Adipose tissue (tissue), 3 donors: ENCODE results near the gene RAPGEF2. TPM values are rescaled to one million over a fixed set of nuclear protein-coding genes. Genes with fewer than 3 reads are reported as not detected.
"Not testable (repeated sequence)": the region's sequence is repeated elsewhere in the genome, so short reads cannot be mapped to it uniquely, and the experiment has no call there.

Source experiments
- H3K27ac ChIP-seq: one replicate; pipeline ENCODE4 v1.5.1; 2013; ENCODE audit warnings: low read depth, low read length
- WGBS, 3 donors: extraction: QIAGEN DNeasy Blood & Tissue Kit; methylation state at CpG; one replicate each; pipeline ENCODE4 v1.1.7; 2013; 5-methylcytosine and 5-hydroxymethylcytosine counted together
- polyA plus RNA-seq, 3 donors: library from polyadenylated mRNA; stranded (reverse); fragments of 200-250 nt; gene quantifications; one replicate each; pipeline ENCODE4 v1.2.3, GENCODE V29; 2013
- donor health status: healthy with polysubstance abuse.
- donor health status: Bipolar disorder and iron deficiency.
- donor health status: healthy.

The RAPGEF2 gene
- polyA plus RNA-seq, 3 donors, result 7.4 to 16.9 (median 11.2) TPM

DNA sequence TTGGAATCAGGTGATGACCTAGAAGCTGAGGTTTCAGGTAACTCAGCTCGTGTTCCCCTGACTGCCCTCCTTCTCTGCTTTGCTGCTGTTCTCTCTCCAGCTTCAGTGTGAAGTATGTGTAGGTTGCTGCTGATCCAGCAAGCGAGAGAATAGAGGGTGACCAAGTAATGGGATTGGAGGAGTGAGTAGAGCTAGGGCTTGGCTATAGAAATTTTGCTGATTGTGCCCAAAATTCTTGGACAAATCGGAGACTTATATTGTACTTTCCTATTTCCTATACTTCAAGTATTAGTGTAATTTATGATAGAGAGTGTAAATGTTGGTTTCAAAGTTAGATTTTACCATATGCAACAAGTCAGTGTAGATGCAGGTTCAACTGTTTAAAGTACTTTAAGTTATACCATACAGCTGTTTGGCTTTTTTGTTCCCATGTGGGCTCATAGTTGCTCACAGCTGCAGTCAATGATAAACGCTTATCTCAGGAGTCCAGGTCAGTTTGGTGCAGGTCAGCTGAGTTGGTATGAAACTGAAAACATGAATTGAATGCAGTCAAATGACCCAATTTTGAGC lies 48.0 kb downstream of the RAPGEF2 start:
- WGBS, 3 donors, result 57 to 75% (median 74%) methylated on average over 4 of the region's 4 CpGs
- H3K27ac ChIP-seq, result no peak overlapping the region

DNA sequence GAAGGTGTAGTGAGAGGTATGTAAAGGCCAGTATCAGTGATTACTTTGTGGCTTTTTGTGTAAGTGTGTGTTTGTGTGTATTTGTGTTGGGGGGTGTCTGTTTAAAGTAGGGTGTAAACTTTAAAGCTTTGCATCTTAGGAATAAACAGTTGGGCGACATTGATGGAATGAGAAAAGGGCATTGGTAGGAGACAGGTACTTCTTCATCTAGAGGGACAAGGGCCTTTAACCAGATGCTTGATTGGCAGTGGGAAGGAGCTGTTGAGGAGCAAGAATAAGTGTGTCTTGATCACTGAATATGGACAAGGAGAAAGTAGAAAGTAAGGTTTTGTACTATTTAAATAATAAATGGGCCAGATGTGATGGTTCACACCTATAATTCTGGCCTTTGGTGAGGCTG lies 48.8 kb downstream of the RAPGEF2 start:
- WGBS, 3 donors, result 93 to 96% (median 96%) methylated on average over 1 of the region's 1 CpG
- no peak overlapping the region for H3K27ac ChIP-seq

DNA sequence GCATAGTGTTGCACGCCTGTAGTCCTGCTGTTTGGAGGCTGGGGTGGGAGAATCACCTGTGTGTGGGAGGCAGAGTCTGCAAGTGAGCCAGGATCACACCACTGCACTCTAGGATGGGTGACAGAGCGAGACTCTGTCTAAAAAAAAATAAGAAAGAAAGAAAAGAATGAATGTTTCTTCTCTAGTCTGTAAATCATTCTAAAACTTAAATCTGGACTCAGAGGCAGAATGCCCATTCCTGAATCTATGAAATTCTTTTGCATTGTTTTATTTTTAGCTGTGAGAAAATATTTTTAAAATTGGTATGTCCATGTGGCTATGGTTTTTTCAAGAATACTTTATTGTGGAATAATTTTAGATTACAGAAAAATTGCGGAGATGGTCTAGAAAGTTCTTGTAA lies 49.3 kb downstream of the RAPGEF2 start:
- no peak overlapping the region for H3K27ac ChIP-seq
- WGBS, 3 donors, result 98 to 100% (median 99%) methylated on average over 3 of the region's 3 CpGs

DNA sequence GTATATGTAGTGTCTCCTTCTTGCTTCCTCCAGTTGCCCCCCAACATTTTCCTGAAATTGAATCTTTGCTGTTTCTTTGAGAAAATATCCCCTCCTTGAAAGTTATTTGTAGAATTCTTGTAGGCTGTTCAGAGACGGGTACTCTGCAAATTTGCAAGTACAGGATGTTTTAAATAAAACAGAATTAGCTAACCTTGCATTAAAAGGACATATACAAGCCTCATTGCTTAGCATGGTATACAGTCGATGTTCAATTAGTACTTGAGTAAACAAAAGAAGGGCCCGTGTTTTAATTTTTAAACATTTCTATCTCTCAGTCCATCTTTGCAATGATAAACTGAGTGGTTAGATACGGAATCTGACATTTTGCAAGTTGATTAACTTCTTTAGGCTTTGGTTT lies 50.8 kb downstream of the RAPGEF2 start:
- H3K27ac ChIP-seq, result no peak overlapping the region
- WGBS, 3 donors, result 60 to 78% (median 73%) methylated on average over 4 of the region's 4 CpGs

DNA sequence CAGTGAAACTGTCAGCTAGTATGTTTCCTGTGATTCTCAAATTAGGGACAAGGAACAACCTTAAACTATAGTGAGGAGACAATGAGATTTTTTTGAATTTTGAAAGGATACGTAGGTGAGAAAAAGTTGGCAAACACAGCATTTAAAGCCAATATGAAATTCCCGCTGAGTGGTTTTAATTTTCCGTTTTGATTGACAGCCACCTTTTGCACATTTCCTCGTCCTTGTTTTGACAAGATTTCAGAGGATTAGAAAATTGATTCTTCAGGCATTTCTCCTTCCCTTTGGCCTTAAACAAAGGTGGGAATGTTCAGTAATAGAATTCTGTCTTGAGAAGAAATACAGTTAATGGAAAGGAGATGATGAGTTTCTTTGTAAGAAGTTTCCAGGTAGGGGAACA lies 52.2 kb downstream of the RAPGEF2 start:
- WGBS, 3 donors, result 19 to 77% (median 75%) methylated on average over 4 of the region's 4 CpGs

DNA sequence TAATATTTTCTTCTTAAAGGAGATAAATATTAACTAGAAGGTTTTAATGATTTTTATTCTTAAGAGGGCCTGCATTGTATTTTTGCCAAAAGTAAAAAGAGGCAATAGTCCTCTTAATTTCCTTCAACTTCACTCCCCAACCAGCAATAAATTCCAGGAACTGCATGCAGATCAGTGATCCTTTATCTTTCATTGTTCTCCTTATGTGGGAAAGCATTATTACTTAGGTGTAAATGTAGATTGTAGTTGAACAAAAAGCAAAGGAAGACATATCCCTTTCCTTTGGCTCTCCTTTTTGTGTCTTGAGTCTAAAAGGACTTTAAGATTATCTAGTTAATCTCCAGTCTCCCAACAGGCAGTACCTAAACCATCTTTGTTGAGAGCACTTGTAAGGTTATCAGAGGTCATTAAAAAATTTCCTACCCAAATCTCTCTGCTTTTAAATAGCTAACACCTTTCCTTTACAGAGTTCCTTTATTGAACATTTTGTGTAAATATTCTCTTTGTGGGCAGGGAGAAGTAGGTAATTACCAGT lies 55.3 kb downstream of the RAPGEF2 start:
- no peak overlapping the region for H3K27ac ChIP-seq

More for the DNA sequence above, 52.2 kb downstream of the RAPGEF2 start:
- no peak overlapping the region for H3K27ac ChIP-seq

DNA sequence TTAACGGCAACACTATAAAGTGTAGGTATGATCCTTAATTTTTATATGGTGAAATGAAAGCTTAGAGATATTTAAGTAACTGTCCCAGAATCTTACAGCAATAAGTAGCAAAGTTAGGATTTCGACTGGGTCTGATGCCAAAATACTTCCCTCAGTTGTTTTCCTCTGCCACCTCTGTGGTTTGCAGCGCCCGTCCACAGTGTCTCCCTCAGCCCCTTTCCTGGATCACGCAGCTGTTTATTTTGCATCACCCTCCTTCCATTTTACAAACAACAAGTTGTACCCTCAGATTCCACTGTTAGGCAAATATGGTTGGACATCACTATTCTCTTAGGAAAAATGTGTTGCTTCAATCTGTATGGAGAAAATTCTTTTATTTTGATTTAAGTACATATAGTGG lies 56.1 kb downstream of the RAPGEF2 start:
- WGBS, 3 donors, result 49 to 79% (median 54%) methylated on average over 5 of the region's 5 CpGs
- no peak overlapping the region for H3K27ac ChIP-seq

DNA sequence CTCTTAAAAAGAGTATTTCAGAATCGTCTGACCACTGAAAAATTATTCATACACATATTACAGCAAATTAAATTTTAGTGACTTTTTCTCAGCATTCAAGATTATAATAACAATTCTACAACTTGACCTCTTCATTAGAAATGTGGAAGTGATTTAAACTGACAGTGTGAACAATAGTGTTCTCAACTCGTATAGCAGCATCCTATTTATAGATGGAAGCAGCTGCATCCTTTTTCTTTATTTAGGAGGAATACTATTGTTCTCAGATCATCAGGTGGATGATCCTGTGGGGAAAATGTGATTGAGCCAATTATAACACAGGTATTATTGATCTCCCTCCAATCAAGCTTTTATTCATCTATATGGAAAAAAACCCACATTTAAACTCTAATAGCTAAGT lies 56.7 kb downstream of the RAPGEF2 start:
- H3K27ac ChIP-seq, result no peak overlapping the region
- WGBS, 3 donors, result 42 to 66% (median 56%) methylated on average over 2 of the region's 2 CpGs

DNA sequence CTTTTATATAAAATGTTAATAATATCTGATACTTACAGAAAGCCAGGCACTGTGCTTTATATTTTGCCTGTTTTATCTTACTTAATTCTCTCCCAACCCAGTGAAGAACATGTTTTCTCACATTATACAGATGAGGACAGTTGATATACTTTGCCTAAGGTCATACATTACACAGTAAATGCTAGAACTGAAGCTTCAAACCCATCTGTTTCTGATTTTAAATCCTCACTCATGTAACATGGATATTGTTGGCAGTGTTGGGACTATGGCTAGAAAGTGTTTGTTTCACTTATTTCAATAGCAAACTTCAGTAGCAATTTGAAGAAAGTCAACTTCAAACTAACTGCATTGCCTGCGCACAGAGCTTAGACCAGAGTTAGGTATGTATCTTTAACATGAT lies 57.4 kb downstream of the RAPGEF2 start:
- 97 to 100% (median 97%) methylated on average over 1 of the region's 1 CpG for WGBS, 3 donors
- H3K27ac ChIP-seq, result no peak overlapping the region

DNA sequence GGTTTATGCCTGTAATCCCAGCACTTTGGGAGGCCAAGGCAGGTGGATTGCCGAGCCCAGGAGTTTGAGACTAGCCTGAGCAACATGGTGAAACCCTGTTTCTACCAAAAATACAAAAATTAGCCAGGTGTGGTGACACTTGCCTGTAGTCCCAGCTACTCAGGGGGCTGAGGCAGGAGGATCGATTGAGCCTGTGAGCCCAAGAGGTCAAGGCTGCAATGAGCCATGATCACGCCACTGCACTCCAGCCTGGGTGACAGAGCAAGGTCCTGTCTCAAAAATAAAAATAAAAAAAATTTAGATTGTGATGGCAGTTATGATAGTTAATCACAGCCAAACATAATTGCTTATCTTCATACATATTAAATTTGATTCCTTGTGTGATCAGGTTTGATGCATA lies 58.6 kb downstream of the RAPGEF2 start:
- WGBS, 3 donors, result 76 to 94% (median 91%) methylated on average over 3 of the region's 3 CpGs
- not testable (repeated sequence) for H3K27ac ChIP-seq

DNA sequence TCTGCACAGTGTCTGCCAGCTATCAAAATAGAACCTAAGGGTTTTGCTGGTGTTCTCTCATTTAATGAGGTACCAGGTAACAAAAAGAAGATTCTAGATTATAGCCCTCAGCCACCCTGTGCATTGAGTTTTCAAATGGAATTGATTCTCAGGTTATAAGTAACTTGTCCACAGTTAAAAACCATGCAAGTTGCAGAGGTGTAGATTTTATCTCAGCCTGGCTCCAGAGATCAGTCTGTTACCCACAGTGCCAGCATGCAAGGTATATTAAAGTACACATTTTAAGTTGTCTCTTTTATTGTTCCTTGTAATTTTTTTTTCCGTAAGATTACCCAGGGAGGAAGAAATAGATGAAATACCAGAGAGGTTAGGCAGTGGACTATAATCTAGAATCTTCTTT lies 59.7 kb downstream of the RAPGEF2 start:
- WGBS, 3 donors, result 76 to 89% (median 85%) methylated on average over 1 of the region's 1 CpG
- H3K27ac ChIP-seq, result no peak overlapping the region

DNA sequence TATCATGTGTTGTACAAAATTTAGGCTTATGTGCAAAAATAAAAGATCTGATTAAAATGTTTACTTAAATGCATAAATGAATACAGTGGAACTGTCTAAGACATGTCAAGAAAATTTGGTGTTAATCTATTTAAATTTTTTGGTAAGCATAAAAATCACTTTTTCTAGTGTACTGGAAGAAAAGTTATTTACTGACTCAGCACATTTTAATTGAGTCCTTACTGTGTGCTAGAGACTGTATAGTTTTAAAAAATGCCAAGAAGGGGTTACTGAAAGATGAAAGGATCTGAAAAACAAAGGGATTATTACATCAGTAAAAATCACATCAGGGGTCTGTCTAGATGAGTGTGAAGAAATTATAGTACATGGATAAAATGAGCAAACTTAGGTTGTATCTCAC lies 60.6 kb downstream of the RAPGEF2 start:
- no peak overlapping the region for H3K27ac ChIP-seq

DNA sequence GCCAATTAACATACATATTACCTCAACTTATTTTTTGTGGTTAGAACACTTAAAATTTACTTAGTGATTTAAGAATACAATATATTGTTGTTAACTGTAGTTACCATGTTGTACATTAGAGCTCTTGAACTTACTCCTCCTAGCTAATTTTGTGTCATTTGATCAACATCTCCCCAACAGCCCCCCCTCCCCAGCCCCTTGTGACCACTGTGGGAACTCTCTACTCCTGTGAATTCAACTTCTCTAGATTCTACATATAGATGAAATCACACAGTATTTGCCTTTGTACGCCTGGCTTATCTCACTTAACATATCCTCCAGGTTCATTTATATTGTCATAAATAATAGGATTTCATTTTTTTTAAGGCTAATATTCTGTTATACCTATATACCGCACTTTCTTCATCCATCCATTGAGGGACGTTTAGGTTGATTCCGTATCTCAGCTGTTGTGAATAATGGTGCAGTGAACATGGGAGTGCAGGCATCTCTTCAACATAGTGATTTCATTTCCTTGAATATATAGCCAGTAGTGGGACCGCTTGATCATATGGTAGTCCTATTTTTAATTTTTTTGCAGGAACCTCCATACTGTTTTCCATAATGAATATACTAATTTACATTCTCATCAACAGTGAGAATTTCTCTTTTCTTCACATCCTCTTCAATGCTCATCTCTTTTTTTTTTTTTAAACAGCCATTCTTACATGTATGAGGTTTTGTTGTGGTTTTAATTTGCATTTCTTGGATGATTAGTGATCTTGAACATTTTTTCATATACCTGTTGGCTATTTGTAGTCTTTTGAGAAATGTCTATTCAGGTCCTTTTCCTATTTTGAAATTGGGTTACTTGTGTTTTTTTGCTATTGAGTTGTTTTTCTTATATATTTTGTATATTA lies 66.8 kb downstream of the RAPGEF2 start:
- 93 to 96% (median 94%) methylated on average over 5 of the region's 5 CpGs for WGBS, 3 donors
- H3K27ac ChIP-seq, result no peak overlapping the region

DNA sequence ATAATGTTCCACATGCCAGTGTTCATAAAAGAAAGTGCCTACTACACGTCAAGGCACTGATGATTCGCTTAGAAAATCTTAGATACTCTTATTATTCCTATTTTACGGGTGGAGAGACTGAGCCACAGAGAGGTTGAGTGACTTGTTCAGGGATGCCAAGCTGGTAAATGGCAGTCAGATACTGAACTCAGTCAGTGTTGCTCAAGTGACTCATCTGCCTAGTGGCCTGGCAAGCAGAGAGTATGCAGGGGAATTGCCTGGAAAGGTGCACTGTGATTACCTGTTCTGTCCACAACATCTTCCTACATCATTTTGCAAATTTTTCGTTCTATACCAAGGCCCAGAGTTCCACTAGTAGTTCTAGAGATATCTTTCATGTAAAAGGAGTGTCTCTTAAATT lies 68.4 kb downstream of the RAPGEF2 start:
- 88 to 91% (median 91%) methylated on average over 4 of the region's 4 CpGs for WGBS, 3 donors
- no peak overlapping the region for H3K27ac ChIP-seq

DNA sequence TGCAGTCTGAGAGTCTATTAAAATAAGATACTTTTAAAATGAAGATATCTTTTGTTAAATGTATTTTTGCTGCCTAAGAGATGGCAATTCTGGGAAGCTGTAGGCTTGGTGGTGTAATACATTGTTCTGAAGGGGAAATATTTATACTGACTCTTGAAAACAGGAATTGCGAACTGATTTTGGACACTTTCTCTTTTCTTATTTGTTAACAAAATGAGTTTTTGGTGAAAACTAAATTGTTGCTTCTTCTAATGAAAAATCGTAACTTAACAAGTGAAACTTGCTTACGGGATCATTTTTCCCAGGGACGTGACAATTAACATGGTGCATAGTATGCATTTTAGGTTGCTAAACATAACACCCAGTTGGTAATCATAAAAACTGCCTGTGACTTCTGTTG lies 71.0 kb downstream of the RAPGEF2 start:
- WGBS, 3 donors, result 58 to 83% (median 64%) methylated on average over 4 of the region's 4 CpGs
- no peak overlapping the region for H3K27ac ChIP-seq

DNA sequence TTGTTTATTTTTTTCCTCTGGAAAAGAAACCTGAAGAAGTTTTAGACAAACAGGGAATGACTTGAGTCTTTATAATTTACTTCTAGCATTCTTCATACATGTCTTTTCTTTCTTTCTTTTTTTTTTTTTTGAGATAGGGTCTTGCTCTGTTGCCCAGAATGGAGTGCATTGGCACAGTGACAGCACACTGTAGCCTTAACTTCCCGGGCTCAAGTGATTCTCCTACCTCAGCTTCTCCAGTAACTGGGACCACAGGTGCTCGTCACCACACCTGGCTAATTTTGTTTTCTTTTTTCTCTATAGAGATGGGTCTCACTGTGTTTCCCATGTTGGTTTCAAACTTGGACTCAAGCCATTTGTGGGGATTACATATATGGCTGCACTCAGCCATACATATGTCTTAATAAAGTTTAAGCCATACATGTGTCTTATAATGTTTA lies 71.8 kb downstream of the RAPGEF2 start:
- 67 to 77% (median 75%) methylated on average over 2 of the region's 2 CpGs for WGBS, 3 donors
- H3K27ac ChIP-seq, result no peak overlapping the region

DNA sequence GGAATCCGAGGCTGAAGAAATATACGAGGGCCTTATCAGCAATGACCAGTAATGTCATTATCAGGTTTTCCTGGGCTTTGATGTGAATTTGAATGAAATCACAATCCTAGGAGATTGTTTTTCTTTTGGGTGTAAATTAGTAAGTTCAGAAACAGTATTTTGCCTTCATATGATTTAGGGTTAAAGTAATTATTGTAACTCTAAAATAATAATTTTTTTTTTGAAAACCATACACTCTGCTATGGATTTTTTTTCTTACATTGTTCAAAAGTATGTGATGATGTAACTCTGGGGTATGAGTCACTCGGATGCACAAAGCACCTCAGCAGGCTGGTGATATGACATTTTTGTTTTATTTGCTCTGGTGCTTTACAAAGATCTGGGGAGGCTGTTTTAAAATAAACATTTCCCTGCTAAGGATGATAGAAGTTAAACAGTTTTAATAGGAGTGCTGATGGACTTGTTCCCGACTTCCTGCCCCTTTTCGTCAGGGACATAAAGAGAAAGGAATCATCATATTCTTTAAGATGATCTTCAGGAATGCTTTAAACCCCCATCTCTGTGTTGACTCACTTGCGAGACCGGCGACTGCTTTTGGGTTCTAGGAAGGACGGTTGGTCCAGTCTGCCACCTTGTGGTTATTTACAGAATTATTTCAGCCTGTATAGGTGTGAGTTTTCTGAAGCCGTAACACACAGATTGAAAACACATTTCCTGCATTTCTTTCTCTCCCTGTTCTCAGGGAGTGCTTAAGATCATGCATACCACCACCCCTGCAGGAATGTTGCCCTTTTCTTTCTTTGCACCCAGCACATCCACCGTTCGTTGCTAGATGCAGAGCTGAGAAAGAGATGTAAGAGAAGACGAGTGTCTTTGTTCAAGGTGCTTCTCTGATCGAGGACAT lies 72.5 kb downstream of the RAPGEF2 start:
- no peak overlapping the region for H3K27ac ChIP-seq
- 14 to 19% (median 17%) methylated on average over 14 of the region's 14 CpGs for WGBS, 3 donors

DNA sequence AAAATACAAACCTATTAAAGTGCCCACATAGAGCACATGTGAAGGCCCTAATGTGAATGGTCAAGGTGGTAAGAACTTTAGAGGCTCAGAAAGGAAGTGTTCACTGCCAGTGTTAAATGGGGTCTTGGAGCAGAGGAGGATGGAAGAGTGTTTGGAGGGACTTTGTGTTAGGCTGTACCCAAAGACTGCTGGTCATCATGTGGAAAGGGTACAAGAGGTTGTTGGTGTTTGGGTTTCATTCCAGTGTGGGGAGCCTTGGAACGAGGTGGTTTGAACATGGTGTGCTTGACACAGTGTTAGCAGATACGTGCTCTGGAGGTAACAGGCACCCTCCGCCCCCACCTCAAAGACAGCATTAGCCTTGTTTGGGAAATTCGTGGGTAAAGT lies 73.1 kb downstream of the RAPGEF2 start:
- WGBS, 3 donors, result 68 to 71% (median 69%) methylated on average over 4 of the region's 4 CpGs
- no peak overlapping the region for H3K27ac ChIP-seq
